GM10847 (cell line): ENCODE measurements around the gene RNF166.

ENCODE experiments used
- POLR2A ChIP-seq: IDR thresholded peaks from 2 replicates; pipeline ENCODE4 v1.6.1; 2011; ENCODE audit not compliant: insufficient read length; ENCODE audit errors: extremely low read depth

RNF166 gene

DNA sequence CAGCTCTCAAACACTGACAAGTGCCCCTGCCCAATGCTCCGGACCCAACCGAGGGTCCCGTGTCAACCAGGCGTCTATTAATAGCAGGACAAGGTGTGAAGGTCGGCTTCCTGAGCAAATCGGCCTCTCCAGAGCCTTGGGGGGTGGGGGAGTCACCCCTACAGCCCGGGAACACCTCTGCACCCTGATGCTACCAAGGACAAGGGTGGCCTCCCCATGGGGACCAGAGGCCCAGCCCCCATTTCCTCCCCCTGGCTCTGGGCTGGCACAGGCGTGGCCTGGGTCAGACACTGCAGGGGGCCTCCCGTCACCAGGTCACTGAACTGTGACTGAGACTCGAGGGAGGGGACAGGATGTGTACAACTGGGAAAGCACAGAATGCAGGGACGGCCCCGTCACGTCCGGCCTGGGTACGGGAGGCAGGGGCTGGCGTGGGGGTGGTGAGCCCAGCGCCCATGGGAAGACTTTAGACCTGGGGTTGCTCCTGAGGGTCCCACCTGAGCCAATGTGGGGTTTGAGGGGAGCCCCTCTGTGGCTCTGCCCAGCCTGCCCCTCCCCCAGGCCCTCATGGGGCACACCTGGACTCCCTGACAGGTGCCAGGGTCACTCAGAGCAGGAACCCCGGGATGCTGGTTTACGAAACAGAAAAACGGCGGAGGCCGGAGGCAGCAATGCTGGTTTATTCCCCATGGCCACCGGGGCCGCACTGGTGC, 54.8 kb downstream of the RNF166 start:
- TF ChIP-seq POLR2A: peak; percentile 48

DNA sequence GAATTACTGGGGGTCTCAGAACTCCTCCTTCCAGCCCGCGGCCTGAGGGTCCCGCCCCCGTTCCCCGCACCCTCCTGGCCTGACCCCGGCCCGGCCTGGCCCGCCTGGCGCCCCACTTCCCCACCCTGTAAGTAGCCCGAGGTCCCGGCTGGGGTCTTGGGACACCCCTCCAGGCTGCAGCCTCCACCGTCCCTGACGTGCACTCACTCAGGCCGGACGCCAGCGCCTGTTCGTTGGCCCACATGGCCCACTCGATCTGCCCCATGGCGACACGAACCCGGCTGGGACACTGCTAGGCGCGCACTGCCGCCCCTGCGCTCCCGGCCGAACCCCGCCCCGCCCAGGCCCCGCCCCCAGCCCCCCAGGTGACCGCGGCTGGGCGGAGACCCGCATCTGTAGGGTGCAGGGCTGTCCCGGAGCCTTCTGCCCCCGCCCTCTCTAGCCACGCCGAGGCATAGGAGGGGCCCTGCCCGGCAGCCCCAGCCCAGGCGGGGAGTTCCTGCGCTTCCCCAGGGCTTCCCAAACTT, 55.4 kb downstream of the RNF166 start, which contains the start of gene CYBA:
TSS of gene CYBA (minus strand) at position 305 of the 527 bp plus-strand sequence. CDS start at position 265, 40 bp downstream.
- peak; percentile 95 for TF ChIP-seq POLR2A

DNA sequence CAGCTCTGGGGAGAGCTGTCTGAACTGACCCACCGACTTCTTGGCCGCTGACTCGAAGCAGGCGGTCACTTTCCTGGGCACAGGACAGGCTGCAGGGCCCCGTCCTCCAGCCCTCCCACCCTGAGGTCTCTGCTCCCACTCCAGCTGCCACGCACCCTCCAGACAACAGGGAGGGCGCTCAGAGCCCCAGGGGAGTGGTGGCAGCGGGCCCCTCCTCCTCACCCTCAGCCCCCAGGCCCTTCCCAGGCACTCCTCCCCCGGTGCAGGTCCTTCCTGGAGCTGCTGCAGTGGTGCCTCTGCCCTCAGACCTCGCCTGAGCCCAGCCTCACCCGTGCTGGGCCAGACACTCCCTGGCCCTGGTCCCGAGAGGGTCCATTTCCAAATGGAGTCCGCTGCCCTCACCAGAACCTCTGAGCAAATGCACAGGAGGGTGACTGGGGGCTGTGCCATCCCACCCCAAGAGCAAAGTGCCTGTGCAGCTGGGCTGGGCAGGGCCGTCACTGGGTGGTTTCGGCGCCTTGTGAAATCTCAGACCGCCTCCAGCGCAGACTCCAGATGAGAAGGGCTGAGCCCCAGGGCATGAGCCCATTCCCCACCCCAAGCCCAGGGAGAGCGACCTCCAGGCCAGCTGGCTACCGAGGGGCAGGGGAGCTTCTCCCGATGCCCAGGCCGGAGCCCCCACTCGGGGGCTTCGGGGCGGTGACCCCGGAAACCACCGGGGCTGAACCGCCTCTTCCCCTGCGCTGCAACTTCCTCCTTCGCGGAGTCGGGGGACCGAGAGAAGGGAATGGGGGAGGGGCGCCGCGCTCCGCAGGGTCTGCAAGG, 56.1 kb downstream of the RNF166 start:
- TF ChIP-seq POLR2A: peak; percentile 4

DNA sequence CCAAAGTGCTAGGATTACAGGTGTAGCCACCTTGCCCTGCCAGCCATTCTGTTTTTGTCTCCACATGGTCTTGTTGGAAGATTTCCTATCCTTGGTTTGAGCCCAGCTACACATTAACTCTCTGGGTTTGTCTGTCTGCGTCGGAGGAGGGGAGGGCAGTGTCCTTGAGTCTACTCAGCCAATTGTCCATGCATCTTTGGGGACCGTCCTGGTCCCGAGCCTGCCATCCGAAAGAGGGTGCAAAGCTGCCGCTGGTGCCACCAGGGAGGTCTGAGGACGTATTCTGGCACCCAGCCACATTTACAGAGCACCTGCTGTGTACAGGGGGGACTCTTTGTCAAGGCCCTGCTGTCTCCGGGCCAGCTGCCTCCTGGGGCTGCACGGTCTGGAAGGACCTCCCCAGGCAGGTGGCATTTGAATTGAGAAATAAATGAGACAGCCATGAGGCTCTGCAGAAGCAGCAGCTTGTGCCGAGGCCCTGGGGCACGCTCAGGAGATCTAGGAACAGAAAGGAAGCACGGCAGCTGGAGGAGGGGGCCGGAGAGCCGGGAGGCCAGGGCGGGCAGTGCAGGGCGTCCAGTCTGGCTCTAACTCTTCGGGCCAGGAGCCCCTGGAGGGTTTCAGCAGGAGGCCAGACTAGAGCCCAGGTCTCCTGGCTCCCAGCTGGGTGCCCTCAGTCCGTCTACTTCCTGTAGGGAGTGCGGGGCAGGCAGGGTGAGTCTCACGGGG, 56.8 kb downstream of the RNF166 start:
- no peak for TF ChIP-seq POLR2A

DNA sequence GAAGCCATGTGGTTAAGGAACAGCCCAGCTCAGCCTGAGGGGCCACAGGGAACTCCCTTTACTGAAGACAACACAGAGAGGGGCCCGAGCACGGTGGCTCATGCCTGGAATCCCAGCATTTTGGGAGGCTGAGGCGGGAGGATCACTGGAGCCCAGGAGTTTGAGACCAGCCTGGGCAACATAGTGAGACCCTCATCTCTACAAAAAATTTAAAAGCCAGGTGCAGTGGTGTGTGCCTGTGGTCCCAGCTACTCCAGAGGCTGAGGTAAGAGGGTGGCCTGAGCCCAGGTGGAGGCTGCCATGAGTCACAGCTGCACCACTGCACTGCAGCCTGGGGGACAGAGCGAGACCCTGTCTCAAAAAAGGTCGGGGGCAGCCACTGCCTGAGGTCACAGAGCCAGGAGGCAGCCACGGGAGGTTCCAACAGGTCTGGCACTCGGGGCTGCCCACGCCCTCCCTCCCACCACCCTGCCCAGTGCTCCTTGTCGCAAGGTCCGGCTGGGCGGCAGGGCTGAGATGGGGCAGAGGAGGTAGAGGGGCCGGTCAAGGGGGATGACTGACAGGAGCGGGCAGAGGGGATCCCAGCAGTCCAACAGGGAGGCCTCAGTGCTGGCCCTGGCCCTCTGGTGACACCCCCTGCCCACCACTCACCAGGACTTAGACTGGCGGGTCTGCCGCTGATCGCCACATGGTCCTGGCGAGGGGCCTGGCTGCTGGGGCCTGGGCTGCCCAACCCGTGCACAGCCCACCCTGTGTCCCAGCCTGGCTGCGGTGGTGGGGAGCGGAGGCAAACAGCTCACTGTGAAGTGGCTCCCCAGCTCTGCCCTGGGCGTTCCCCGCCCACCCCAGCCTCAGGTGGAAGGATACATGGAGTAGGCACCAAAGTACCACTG, 58.8 kb downstream of the RNF166 start:
- TF ChIP-seq POLR2A: no peak
